Spleen (tissue), 11 donors: ENCODE data around the gene LNPEP. TPM values are rescaled to one million over a fixed set of nuclear protein-coding genes. Genes with fewer than 3 reads are reported as not detected.
"Not testable (repeated sequence)": the region's sequence is repeated elsewhere in the genome, so short reads cannot be mapped to it uniquely, and the experiment has no call there.

Experiments used
- DNase-seq: peaks from one replicate; pipeline ENCODE4 v3.0.0-alpha.2; 2020
- H3K27ac ChIP-seq, 8 donors: fragments of 200-600 bp; sonication (generic) in 7 of 8; 1 replicate in 4 of 8; 2 replicates in 4 of 8; pipeline versions ENCODE4 v1.5.0 to v1.8.0; 2016 to 2021; ENCODE audit warnings: inconsistent platforms in 4 of 8, mild to moderate bottlenecking in 4 of 8, moderate library complexity in 1 of 8
- H3K27me3 ChIP-seq, 7 donors: fragments of 200-600 bp; sonication (generic) in 6 of 7; replicated peaks in 1 of 7; 1 replicate in 4 of 7; 2 replicates in 3 of 7; pipeline versions ENCODE4 v1.5.0 to v1.8.0; 2016 to 2021; ENCODE audit warnings: inconsistent platforms in 3 of 7, mild to moderate bottlenecking in 1 of 7
- H3K36me3 ChIP-seq, 6 donors: fragments of 200-600 bp; sonication (generic) in 5 of 6; 1 replicate in 4 of 6; 2 replicates in 2 of 6; pipeline versions ENCODE4 v1.5.0 to v1.8.0; 2016 to 2021; ENCODE audit warnings: inconsistent platforms in 2 of 6
- H3K4me1 ChIP-seq, 6 donors: fragments of 200-600 bp; sonication (generic) in 5 of 6; 1 replicate in 3 of 6; 2 replicates in 3 of 6; pipeline versions ENCODE4 v1.5.0 to v1.8.0; 2016 to 2021; ENCODE audit warnings: inconsistent platforms in 3 of 6
- H3K4me3 ChIP-seq, 8 donors: fragments of 200-600 bp; sonication (generic) in 7 of 8; 1 replicate in 4 of 8; 2 replicates in 4 of 8; pipeline versions ENCODE4 v1.5.0 to v1.8.0; 2016 to 2021; ENCODE audit warnings: inconsistent platforms in 4 of 8, mild to moderate bottlenecking in 4 of 8, moderate library complexity in 2 of 8
- H3K9me3 ChIP-seq, 8 donors: fragments of 200-600 bp; sonication (generic) in 7 of 8; 1 replicate in 4 of 8; 2 replicates in 4 of 8; pipeline versions ENCODE4 v1.5.0 to v1.8.0; 2016 to 2021; ENCODE audit warnings: inconsistent platforms in 4 of 8
- POLR2A ChIP-seq, 3 donors: fragments of 450-650 bp; IDR thresholded peaks; one replicate each; pipeline ENCODE4 v1.5.1; 2017; ENCODE audit warnings: antibody characterized with exemption in 3 of 3, mild to moderate bottlenecking in 1 of 3
- POLR2AphosphoS5 ChIP-seq, 3 donors: sonication (generic); formaldehyde crosslinking; IDR thresholded peaks; one replicate each; pipeline ENCODE4 v1.5.1; 2017; ENCODE audit warnings: antibody characterized with exemption in 3 of 3
- whole genome bisulfite sequencing, 5 donors: extraction: QIAGEN DNeasy Blood & Tissue Kit in 3 of 5; methylation state at CpG; one replicate each; pipeline versions ENCODE4 v1.1.5 to v1.1.7; 2013 to 2018; 5-methylcytosine and 5-hydroxymethylcytosine counted together
- intact Hi-C: fragments of 100-400 bp; cut with DNase I; formaldehyde crosslinking; loops from one replicate; pipeline ENCODE4 v1.15.0; 2023; ENCODE audit warnings: low total_unique reads
- polyA plus RNA-seq, 3 donors: library from polyadenylated mRNA; stranded (reverse); fragments of 200-250 nt; gene quantifications; one replicate each; pipeline ENCODE4 v1.2.1, GENCODE V29; 2013
- total RNA-seq, 7 donors: library from RNA; depleted of rRNA in 3 of 7; stranded (reverse); fragments of >200 nt in 3 of 7; fragmentation: NEBNext Ultra II Directional in 4 of 7; extraction: Animal tissue kit (Norgen Biotek cat#: 25700) in 4 of 7; gene quantifications; one replicate each; pipeline versions ENCODE4 v1.1.0 to v1.2.1, GENCODE V29; 2016 to 2021
- TF ChIP-seq, protein P1 (sequence below), 11 experiments: fragments of 200-600 bp in 7 of 11; fragments of 450-650 bp in 4 of 11; sonication (generic) in 4 of 11; IDR thresholded peaks in 8 of 11; conservative IDR thresholded peaks in 3 of 11; 1 replicate in 7 of 11; 2 replicates in 4 of 11; pipeline versions ENCODE4 v1.4.0 to v1.8.0; 2016 to 2021; ENCODE audit warnings: antibody characterized with exemption in 11 of 11, inconsistent platforms in 4 of 11, mild to moderate bottlenecking in 1 of 11
- donor health status: healthy with polysubstance abuse.
- donor health status: DM: no; HTN: no; CAD: no; lungs with moderate emphysema.
- donor health status: DM: no; HTN: no; CAD: no.
- donor health status: Bipolar disorder and iron deficiency.
- donor health status: healthy.
- donor health status: DM: no; HTN: no; CAD: no.
- donor health status: DM: yes; HTN: yes; CAD: no.

Gene LNPEP
- total and polyA plus RNA-seq, 10 donors = 8.5 to 82.2 (median 65.9) TPM

DNA sequence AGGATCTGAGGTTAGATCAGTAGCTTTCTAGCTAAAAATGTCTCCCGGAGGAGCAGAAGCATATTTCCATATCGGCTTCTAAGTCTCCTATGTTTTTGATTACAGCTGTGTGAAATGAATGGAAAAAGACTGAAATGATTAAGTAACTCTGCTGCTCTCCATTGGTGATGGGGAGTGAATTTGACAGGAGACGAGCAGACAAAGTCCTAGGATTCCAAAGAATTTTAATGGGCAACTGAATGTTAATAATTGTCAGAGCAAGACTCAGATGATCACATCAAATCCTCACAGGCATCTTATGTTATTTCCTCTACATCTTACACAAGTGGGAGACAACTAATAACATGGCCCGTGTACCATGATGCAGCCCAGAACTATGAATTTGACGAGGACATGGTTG, 139.8 kb downstream of the LNPEP start:
- intact Hi-C loops = no loop called here
- H3K9me3 ChIP-seq = no peaks in the 10 kb centered on the region

DNA sequence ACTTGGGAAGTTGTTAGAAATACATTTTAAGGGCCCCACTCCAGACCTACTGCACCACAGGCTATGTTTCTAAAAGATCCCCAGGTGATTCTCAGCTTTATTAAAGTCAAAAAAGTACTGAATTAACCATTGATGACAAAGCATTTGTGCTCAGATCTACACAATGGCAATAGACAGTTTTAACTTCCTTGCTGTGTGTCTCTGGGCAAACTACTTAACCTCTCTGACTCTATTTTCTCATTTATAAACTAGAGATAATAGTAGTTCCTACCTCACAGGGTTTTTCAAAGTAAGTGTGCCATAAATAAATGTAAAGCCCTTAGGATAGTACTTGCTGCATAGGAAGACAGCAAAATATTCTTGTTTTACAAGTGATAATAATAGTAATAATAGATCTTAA, 140.2 kb downstream of the LNPEP start:
- no peak overlapping the region for H3K4me3 ChIP-seq
- DNase-seq = no peak
- intact Hi-C loops = no loop called here
- H3K9me3 ChIP-seq = no peaks in the 10 kb centered on the region
- H3K27ac ChIP-seq = no peak overlapping the region
- TF ChIP-seq POLR2A (IDR thresholded peaks at IDR 0.05) = no peak
- TF ChIP-seq, protein P1, sequence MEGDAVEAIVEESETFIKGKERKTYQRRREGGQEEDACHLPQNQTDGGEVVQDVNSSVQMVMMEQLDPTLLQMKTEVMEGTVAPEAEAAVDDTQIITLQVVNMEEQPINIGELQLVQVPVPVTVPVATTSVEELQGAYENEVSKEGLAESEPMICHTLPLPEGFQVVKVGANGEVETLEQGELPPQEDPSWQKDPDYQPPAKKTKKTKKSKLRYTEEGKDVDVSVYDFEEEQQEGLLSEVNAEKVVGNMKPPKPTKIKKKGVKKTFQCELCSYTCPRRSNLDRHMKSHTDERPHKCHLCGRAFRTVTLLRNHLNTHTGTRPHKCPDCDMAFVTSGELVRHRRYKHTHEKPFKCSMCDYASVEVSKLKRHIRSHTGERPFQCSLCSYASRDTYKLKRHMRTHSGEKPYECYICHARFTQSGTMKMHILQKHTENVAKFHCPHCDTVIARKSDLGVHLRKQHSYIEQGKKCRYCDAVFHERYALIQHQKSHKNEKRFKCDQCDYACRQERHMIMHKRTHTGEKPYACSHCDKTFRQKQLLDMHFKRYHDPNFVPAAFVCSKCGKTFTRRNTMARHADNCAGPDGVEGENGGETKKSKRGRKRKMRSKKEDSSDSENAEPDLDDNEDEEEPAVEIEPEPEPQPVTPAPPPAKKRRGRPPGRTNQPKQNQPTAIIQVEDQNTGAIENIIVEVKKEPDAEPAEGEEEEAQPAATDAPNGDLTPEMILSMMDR (IDR thresholded peaks at IDR 0.05 in 8 of 11, conservative IDR thresholded peaks at IDR 0.05 in 3 of 11) = no peak
- no peak for TF ChIP-seq POLR2AphosphoS5 (IDR thresholded peaks at IDR 0.05)
- H3K4me1 ChIP-seq = peaks cover 0 to 35% (median under 1%) of the 10 kb centered on the region in 6 donors
- no peaks in the 10 kb centered on the region for H3K36me3 ChIP-seq
- no peaks in the 10 kb centered on the region for H3K27me3 ChIP-seq

More for the DNA sequence above, 139.8 kb downstream of the LNPEP start:
- TF ChIP-seq POLR2AphosphoS5 (IDR thresholded peaks at IDR 0.05) (no peak), POLR2A (IDR thresholded peaks at IDR 0.05) (no peak)
- TF ChIP-seq, protein P1 (IDR thresholded peaks at IDR 0.05 in 8 of 11, conservative IDR thresholded peaks at IDR 0.05 in 3 of 11) = no peak
- DNase-seq = no peak
- H3K4me1 ChIP-seq = peaks cover 0 to 31% (median 0%) of the 10 kb centered on the region in 6 donors
- no peaks in the 10 kb centered on the region for H3K27me3 ChIP-seq
- H3K4me3 ChIP-seq = peak overlapping the region in 1 of 8 donors; percentile 48
- WGBS, 5 donors = 90 to 96% (median 93%) methylated on average over 5 of the region's 5 CpGs
- no peaks in the 10 kb centered on the region for H3K36me3 ChIP-seq
- H3K27ac ChIP-seq = no peak overlapping the region

DNA sequence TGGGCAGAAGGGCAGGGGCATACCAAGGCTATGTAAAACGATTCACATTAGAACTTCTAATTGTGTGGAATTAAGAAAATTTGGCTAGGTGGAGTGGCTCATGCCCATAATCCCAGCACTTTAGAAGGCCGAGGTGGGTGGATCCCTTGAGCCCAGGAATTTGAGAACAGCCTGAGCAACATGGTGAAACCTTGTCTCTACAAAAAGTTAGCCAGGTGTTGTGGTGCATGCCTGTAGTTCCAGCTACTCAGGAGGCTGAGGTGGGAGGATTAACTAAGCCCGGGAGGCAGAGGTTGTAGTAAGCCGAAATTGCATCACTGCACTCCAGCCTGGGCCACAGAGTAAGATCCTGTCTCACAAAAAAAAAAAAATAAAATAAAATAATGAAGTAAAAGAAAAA, 141.4 kb downstream of the LNPEP start:
- Histone ChIP-seq H3K36me3 (no peaks in the 10 kb centered on the region), H3K9me3 (no peaks in the 10 kb centered on the region), H3K4me3 (no peak overlapping the region), H3K27ac (no peak overlapping the region), H3K27me3 (no peaks in the 10 kb centered on the region), H3K4me1 (peaks cover 7 to 46% (median 11%) of the 10 kb centered on the region in 6 donors)
- DNase-seq = no peak
- TF ChIP-seq POLR2A (IDR thresholded peaks at IDR 0.05) (no peak), POLR2AphosphoS5 (IDR thresholded peaks at IDR 0.05) (no peak)
- TF ChIP-seq, protein P1 (IDR thresholded peaks at IDR 0.05 in 8 of 11, conservative IDR thresholded peaks at IDR 0.05 in 3 of 11) = no peak
- WGBS, 5 donors = 79 to 94% (median 90%) methylated on average over 4 of the region's 4 CpGs
- intact Hi-C loops = no loop called here

DNA sequence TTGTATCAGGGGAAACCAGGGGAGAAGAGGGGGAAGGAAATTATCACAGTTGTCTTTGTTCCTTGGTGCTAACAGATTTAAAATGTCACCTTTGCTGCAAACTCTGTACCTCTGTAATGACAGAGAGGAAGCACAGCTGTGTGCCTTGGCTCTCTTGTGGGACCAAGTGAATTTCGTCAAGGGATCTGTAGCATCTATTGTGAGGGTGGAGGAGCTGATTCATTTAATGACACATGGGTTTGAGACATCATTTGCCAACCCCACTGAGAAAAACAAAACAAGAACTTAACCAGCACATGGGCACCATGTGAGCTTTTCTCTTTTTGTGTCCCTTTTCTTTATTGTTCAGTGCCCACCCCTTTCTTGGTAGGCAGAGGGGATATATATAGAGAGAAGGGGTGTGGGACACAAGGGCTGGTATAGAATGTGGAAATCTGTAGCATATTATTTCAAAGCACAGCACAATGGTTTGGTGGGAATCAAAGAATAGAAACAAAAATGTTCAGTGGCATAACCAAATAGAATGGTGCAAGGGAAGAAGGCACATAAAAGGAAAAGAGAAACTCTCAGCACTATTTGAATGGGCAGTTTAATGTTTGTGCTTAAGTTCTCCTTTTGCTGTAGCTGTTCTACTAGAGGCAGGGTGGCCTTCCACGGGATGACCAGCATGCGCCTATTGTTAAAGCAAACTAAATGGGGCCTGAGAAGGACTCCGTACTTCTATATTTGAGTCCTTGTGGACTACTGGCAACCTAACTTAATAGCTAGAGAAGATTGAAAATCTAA, 143.3 kb downstream of the LNPEP start:
- H3K4me3 ChIP-seq = no peak overlapping the region
- H3K36me3 ChIP-seq = no peaks in the 10 kb centered on the region
- DNase-seq = no peak
- WGBS, 5 donors = 76 to 87% (median 82%) methylated on average over 4 of the region's 4 CpGs
- peak overlapping the region in 2 of 8 donors; percentile 42 to 51 for H3K27ac ChIP-seq
- intact Hi-C loops = no loop called here
- no peaks in the 10 kb centered on the region for H3K27me3 ChIP-seq
- H3K9me3 ChIP-seq = no peaks in the 10 kb centered on the region
- H3K4me1 ChIP-seq = peaks cover 7 to 50% (median 11%) of the 10 kb centered on the region in 6 donors
- TF ChIP-seq POLR2AphosphoS5 (IDR thresholded peaks at IDR 0.05) = no peak
- TF ChIP-seq, protein P1 (IDR thresholded peaks at IDR 0.05 in 8 of 11, conservative IDR thresholded peaks at IDR 0.05 in 3 of 11) = no peak
- no peak for TF ChIP-seq POLR2A (IDR thresholded peaks at IDR 0.05)

DNA sequence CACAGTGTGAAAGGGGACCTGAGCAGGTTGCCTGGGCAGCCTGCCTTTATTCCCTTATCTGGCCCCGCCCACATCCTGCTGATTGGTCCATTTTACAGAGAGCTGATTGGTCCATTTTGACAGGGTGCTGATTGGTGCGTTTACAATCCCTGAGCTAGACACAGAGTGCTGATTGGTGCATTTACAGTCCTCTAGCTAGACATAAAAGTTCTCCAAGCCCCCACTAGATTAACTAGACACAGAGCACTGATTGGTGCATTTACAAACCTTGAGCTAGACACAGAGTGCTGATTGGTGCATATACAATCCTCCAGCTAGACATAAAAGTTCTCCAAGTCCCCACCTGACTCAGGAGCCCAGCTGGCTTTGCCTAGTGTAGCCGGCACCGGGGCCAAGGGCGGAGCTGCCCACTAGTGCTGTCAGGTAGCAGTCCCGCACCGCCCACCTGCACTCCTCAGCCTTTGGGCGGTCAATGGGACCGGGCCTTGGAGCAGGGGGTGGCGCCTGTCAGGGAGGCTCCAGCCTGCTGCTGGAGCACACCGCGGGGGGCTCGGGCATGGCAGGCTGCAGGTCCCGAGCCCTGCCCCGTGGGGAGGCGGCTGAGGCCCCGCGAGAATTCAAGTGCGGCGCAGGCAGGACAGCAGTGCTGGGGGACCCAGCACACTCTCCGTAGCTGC, 149.0 kb downstream of the LNPEP start:
- H3K4me1 ChIP-seq = peaks cover 7 to 50% (median 13%) of the 10 kb centered on the region in 6 donors
- intact Hi-C loops, H3K36me3 ChIP-seq, H3K27me3 ChIP-seq, H3K4me3 ChIP-seq: not testable (repeated sequence)
- H3K27ac ChIP-seq = peak overlapping the region in 5 of 8 donors; percentile 34 to 77 (median 69)
- peaks cover 0 to 12% (median 6%) of the 10 kb centered on the region in 8 donors for H3K9me3 ChIP-seq
- peak; percentile 76 for DNase-seq
- WGBS, 5 donors = 89 to 99% (median 95%) methylated on average over 8 to 21 of the region's 21 CpGs
